ENCODE data around the gene TMPRSS15. TPM values are rescaled to one million over a fixed set of nuclear protein-coding genes. Genes with fewer than 3 reads are reported as not detected.

Gene TMPRSS15
- total and polyA plus RNA-seq, 4 donors: not detected

- 58% methylated on average over 4 of the region's 4 CpGs for WGBS
- H3K4me3 ChIP-seq (ENCODE audit: low read depth in 1 of 3, low read length in 3 of 3): no peak overlapping the region
- TF ChIP-seq YY1 (IDR thresholded peaks at IDR 0.05): no peak
- no peak for TF ChIP-seq RAD21 (IDR thresholded peaks at IDR 0.05)
- TF ChIP-seq, protein P1, sequence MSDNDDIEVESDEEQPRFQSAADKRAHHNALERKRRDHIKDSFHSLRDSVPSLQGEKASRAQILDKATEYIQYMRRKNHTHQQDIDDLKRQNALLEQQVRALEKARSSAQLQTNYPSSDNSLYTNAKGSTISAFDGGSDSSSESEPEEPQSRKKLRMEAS (IDR thresholded peaks at IDR 0.05): no peak
- TF ChIP-seq, protein P2, sequence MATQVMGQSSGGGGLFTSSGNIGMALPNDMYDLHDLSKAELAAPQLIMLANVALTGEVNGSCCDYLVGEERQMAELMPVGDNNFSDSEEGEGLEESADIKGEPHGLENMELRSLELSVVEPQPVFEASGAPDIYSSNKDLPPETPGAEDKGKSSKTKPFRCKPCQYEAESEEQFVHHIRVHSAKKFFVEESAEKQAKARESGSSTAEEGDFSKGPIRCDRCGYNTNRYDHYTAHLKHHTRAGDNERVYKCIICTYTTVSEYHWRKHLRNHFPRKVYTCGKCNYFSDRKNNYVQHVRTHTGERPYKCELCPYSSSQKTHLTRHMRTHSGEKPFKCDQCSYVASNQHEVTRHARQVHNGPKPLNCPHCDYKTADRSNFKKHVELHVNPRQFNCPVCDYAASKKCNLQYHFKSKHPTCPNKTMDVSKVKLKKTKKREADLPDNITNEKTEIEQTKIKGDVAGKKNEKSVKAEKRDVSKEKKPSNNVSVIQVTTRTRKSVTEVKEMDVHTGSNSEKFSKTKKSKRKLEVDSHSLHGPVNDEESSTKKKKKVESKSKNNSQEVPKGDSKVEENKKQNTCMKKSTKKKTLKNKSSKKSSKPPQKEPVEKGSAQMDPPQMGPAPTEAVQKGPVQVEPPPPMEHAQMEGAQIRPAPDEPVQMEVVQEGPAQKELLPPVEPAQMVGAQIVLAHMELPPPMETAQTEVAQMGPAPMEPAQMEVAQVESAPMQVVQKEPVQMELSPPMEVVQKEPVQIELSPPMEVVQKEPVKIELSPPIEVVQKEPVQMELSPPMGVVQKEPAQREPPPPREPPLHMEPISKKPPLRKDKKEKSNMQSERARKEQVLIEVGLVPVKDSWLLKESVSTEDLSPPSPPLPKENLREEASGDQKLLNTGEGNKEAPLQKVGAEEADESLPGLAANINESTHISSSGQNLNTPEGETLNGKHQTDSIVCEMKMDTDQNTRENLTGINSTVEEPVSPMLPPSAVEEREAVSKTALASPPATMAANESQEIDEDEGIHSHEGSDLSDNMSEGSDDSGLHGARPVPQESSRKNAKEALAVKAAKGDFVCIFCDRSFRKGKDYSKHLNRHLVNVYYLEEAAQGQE (IDR thresholded peaks at IDR 0.05): no peak
- TF ChIP-seq EGR1 (IDR thresholded peaks at IDR 0.05; ENCODE audit: low read depth in 2 of 2): no peak
- no peak for TF ChIP-seq ATF3 (IDR thresholded peaks at IDR 0.05)
- TF ChIP-seq TAF1 (conservative IDR thresholded peaks at IDR 0.05): no peak
- TF ChIP-seq HNF4G (IDR thresholded peaks at IDR 0.05): no peak
- H3K9ac ChIP-seq (ENCODE audit: low read depth in 1 of 2, low read length in 2 of 2): no peak overlapping the region
- no peak overlapping the region for H3K27ac ChIP-seq (ENCODE audit: low read depth in 1 of 2, low read length in 2 of 2)
- DNase-seq (ENCODE audit: low spot score): no peak
- H3K27me3 ChIP-seq (ENCODE audit: control insufficient read depth in 4 of 4, insufficient read depth in 4 of 4, low read length in 3 of 4): no peaks in the 10 kb centered on the region
- H3K36me3 ChIP-seq (ENCODE audit: control insufficient read depth in 4 of 4, insufficient read depth in 3 of 4, low read depth in 1 of 4, low read length in 3 of 4): no peaks in the 10 kb centered on the region
- H3K9me3 ChIP-seq (ENCODE audit: control insufficient read depth in 4 of 4, low read length in 3 of 4): no peaks in the 10 kb centered on the region
- H3K4me1 ChIP-seq (ENCODE audit: control insufficient read depth in 4 of 4, insufficient read depth in 4 of 4, low read length in 3 of 4): no peaks in the 10 kb centered on the region
Observed at GRCh38 chr21:18340387-18340942, 63.1 kb downstream of the TMPRSS15 start.

DNA sequence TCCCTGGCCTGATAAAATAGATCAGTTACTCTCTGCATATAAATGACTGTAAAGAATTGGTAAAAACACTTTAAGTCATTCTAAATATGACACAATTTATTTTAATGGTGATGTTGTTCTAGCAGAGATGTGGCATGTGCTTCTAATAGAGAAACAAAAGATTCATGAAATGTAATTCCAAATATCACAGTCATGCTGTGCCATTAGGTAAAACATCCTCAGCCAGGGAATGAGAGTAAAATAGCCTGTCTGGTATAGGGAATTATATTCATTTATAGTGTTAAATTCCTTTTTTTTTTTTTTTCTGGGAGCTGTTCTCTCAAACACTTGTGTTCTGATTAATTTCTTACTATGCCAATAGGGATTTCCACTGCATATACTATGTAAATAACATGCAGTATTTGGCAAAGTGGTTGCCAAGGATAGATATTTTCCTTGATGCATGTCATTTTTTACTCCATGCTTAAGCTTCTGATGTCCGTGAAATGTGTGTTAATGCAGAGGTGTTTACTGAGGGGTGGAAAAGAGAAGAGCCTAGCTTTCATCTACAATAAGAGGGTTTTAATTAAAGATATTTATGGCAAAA is 67.8 kb downstream of the TMPRSS15 start:
- no peak for DNase-seq (ENCODE audit: low spot score)
- H3K36me3 ChIP-seq (ENCODE audit: control insufficient read depth in 4 of 4, insufficient read depth in 3 of 4, low read depth in 1 of 4, low read length in 3 of 4): no peaks in the 10 kb centered on the region
- H3K4me3 ChIP-seq (ENCODE audit: low read depth in 1 of 3, low read length in 3 of 3): no peak overlapping the region
- 73% methylated on average over 1 of the region's 1 CpG for WGBS
- H3K27me3 ChIP-seq (ENCODE audit: control insufficient read depth in 4 of 4, insufficient read depth in 4 of 4, low read length in 3 of 4): peaks cover 0 to 3% (median 0%) of the 10 kb centered on the region in 4 donors
- H3K4me1 ChIP-seq (ENCODE audit: control insufficient read depth in 4 of 4, insufficient read depth in 4 of 4, low read length in 3 of 4): no peaks in the 10 kb centered on the region
- H3K9me3 ChIP-seq (ENCODE audit: control insufficient read depth in 4 of 4, low read length in 3 of 4): no peaks in the 10 kb centered on the region
- H3K9ac ChIP-seq (ENCODE audit: low read depth in 1 of 2, low read length in 2 of 2): no peak overlapping the region
- no peak overlapping the region for H3K27ac ChIP-seq (ENCODE audit: low read depth in 1 of 2, low read length in 2 of 2)
- TF ChIP-seq RAD21 (IDR thresholded peaks at IDR 0.05): no peak
- no peak for TF ChIP-seq SP1 (IDR thresholded peaks at IDR 0.05)
- no peak for TF ChIP-seq FOXA2 (IDR thresholded peaks at IDR 0.05)
- no peak for TF ChIP-seq GABPA (IDR thresholded peaks at IDR 0.05 in 1 of 2, conservative IDR thresholded peaks at IDR 0.05 in 1 of 2)
- TF ChIP-seq, protein P1 (IDR thresholded peaks at IDR 0.05): no peak
- TF ChIP-seq YY1 (IDR thresholded peaks at IDR 0.05): no peak
- no peak for TF ChIP-seq FOXA1 (IDR thresholded peaks at IDR 0.05)
- no peak for TF ChIP-seq HNF4G (IDR thresholded peaks at IDR 0.05)
- TF ChIP-seq, protein P2 (IDR thresholded peaks at IDR 0.05): no peak
- TF ChIP-seq ATF3 (IDR thresholded peaks at IDR 0.05): no peak
- TF ChIP-seq RXRA (IDR thresholded peaks at IDR 0.05): no peak
- no peak for TF ChIP-seq HNF4A (conservative IDR thresholded peaks at IDR 0.05)
- TF ChIP-seq NR2F2 (IDR thresholded peaks at IDR 0.05): no peak
- no peak for TF ChIP-seq ZBTB33 (IDR thresholded peaks at IDR 0.05)
- TF ChIP-seq TAF1 (conservative IDR thresholded peaks at IDR 0.05): no peak
